Heart right ventricle (tissue), 16 donors: ENCODE data around the gene IDE. TPM values are rescaled to one million over a fixed set of nuclear protein-coding genes. Genes with fewer than 3 reads are reported as not detected.

Experiments used
- ATAC-seq, 8 donors: fragments of 200-7000 bp; cut with Tn5 transposase; one replicate each; pipeline ENCODE4 v1.9.1; 2020; ENCODE audit warnings: mild to moderate bottlenecking in 8 of 8, moderate library complexity in 8 of 8, moderate number of reproducible peaks in 1 of 8
- DNase-seq, 2 donors: peaks; one replicate each; pipeline ENCODE4 v3.0.0-alpha.2; 2020
- H3K27ac ChIP-seq, 10 donors: fragments of 200-600 bp; sonication (generic) in 2 of 10; one replicate each; pipeline versions ENCODE4 v1.5.0 to v1.8.0; 2020 to 2022; ENCODE audit warnings: mild to moderate bottlenecking in 3 of 10
- H3K27me3 ChIP-seq, 7 donors: fragments of 200-600 bp; one replicate each; pipeline ENCODE4 v1.8.0; 2021 to 2022; ENCODE audit warnings: mild to moderate bottlenecking in 2 of 7
- H3K36me3 ChIP-seq, 9 donors: fragments of 200-600 bp; sonication (generic) in 1 of 9; one replicate each; pipeline versions ENCODE4 v1.5.0 to v1.8.0; 2020 to 2022; ENCODE audit warnings: mild to moderate bottlenecking in 2 of 9
- H3K4me1 ChIP-seq, 9 donors: fragments of 200-600 bp; sonication (generic) in 1 of 9; one replicate each; pipeline versions ENCODE4 v1.5.0 to v1.8.0; 2020 to 2022; ENCODE audit warnings: mild to moderate bottlenecking in 4 of 9
- H3K4me3 ChIP-seq, 10 donors: fragments of 200-600 bp; sonication (generic) in 2 of 10; one replicate each; pipeline versions ENCODE4 v1.5.0 to v1.8.0; 2020 to 2022; ENCODE audit warnings: mild to moderate bottlenecking in 7 of 10, moderate library complexity in 2 of 10
- H3K9me3 ChIP-seq, 11 donors: fragments of 200-600 bp in 10 of 11; sonication (generic) in 2 of 11; one replicate each; pipeline versions ENCODE4 v1.5.0 to v1.8.0; 2013 to 2022; ENCODE audit warnings: mild to moderate bottlenecking in 2 of 11, control low read depth in 1 of 11, moderate library complexity in 1 of 11
- WGBS, 2 donors: extraction: QIAGEN DNeasy Blood & Tissue Kit; methylation state at CpG; one replicate each; pipeline ENCODE4 v1.1.7; 2013; ENCODE audit warnings: inconsistent platforms in 1 of 2; 5-methylcytosine and 5-hydroxymethylcytosine counted together
- intact Hi-C, 10 donors: fragments of 100-400 bp; cut with DNase I; formaldehyde crosslinking; loops; one replicate each; pipeline versions ENCODE4 v1.11.1 to v1.14.2; 2022
- polyA plus RNA-seq, 2 donors: library from polyadenylated mRNA; stranded (reverse); fragments of 200-250 nt; gene quantifications; one replicate each; pipeline ENCODE4 v1.2.3, GENCODE V29; 2013
- total RNA-seq, 10 donors: library from RNA; stranded (reverse); fragmentation: NEBNext Ultra II Directional in 3 of 10; extraction: Animal tissue kit (Norgen Biotek cat#: 25700) in 3 of 10; gene quantifications; one replicate each; pipeline versions ENCODE4 v1.2.1 to v1.2.4, GENCODE V29; 2021 to 2023
- TF ChIP-seq, protein P1 (sequence below), 9 donors: fragments of 200-600 bp; sonication (generic) in 2 of 9; IDR thresholded peaks; one replicate each; pipeline versions ENCODE4 v1.5.0 to v1.8.0; 2021 to 2022; ENCODE audit warnings: antibody characterized with exemption in 9 of 9, mild to moderate bottlenecking in 5 of 9, moderate library complexity in 1 of 9
- donor health status: Arrhythmogenic right ventricular cardiomyopathy.
- donor health status: ischemic (EF 13 %, LVEDD 7.1; RV severe dilation, severe dysfunction).
- donor health status: healthy with polysubstance abuse.
- donor health status: DM: no; HTN: yes; CAD: no.
- donor health status: DM: no; HTN: no; CAD: no.
- donor health status: ischemic (EF 25% LVEDD 6.9; RV normal size, moderate dysfunction).
- donor health status: ischemic (EF 25% LVEDD 5.7; RV mildly dilated, moderate dysfunction).
- donor health status: healthy.
- donor health status: DM: yes; HTN: yes; CAD: no.
- donor health status: Ischemic cardiomyopathy.
- donor health status: ischemic (EF 35%, LVEDD 5.7; RV mildly dilated, moderate dysfunction).
- donor health status: nonischemic (EF 11% LVEDD 7.7; RV severe dilation, severe dysfunction).
- donor health status: DM: yes; HTN: yes; CAD: no.
- donor health status: PGD.
- donor health status: ischemic (EF 29% LVEDD 5.4; RV normal size, mild dysfunction).
- donor health status: nonischemic (EF 23%, LVEDD 6.1; RV moderate dilation, normal function).

The IDE gene
- total and polyA plus RNA-seq, 12 donors: 11.0 to 58.5 (median 45.7) TPM

DNA sequence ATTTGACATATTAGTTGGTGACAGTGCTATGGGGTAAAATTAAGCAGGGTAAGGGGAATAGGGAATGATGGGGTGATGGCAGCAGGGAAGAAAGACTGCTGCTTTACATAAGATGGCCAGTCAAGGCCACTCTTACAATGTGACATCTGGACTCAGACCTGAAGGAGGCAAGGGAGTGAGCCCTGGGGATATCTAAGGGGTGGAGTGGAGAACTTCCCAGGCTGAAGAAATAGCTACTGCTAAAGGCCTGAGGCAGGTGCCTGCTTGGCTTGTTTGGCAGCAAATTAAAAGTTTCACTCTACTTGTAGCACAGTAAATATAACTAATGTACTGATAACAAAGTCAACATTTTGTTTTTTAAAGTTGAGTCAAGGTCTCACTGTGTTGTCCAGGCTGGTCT lies 93.5 kb downstream of the IDE start:
- DNase-seq: no peak

DNA sequence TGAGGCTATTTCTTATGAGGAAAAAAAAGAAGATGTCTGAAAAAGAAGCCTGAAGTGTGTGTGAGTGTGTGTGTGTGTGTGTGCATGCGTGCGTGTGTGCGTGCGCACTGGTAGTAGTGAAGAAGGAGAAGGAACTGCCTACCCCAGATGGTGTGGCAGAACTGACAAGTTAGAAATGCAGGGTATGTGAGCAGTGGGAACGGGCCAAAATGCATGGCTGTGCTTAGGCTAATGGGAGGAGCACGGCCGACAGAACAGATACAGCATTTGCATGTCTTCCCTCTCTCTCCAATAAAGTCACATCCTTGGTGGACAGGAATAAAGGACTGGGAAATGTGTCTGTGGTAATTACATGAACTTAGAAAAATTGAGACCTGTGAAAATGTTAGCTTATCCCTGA lies 94.3 kb downstream of the IDE start:
- TF ChIP-seq, protein P1, sequence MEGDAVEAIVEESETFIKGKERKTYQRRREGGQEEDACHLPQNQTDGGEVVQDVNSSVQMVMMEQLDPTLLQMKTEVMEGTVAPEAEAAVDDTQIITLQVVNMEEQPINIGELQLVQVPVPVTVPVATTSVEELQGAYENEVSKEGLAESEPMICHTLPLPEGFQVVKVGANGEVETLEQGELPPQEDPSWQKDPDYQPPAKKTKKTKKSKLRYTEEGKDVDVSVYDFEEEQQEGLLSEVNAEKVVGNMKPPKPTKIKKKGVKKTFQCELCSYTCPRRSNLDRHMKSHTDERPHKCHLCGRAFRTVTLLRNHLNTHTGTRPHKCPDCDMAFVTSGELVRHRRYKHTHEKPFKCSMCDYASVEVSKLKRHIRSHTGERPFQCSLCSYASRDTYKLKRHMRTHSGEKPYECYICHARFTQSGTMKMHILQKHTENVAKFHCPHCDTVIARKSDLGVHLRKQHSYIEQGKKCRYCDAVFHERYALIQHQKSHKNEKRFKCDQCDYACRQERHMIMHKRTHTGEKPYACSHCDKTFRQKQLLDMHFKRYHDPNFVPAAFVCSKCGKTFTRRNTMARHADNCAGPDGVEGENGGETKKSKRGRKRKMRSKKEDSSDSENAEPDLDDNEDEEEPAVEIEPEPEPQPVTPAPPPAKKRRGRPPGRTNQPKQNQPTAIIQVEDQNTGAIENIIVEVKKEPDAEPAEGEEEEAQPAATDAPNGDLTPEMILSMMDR (IDR thresholded peaks at IDR 0.05): no peak
- intact Hi-C loops: no loop called here
- Histone ChIP-seq H3K9me3 (no peaks in the 10 kb centered on the region), H3K4me1 (no peaks in the 10 kb centered on the region), H3K27me3 (no peaks in the 10 kb centered on the region), H3K36me3 (peaks cover 0 to 100% (median 31%) of the 10 kb centered on the region in 9 donors), H3K4me3 (no peak overlapping the region), H3K27ac (no peak overlapping the region)
- 66 to 79% methylated on average over 7 of the region's 7 CpGs for WGBS, 2 donors
- ATAC-seq: peak in 1 of 8 donors; percentile 52
- no peak for DNase-seq

More for the DNA sequence above, 93.5 kb downstream of the IDE start:
- Histone ChIP-seq H3K9me3 (no peaks in the 10 kb centered on the region), H3K27ac (no peak overlapping the region), H3K27me3 (no peaks in the 10 kb centered on the region), H3K36me3 (peaks cover 0 to 100% (median 35%) of the 10 kb centered on the region in 9 donors), H3K4me3 (no peak overlapping the region), H3K4me1 (no peaks in the 10 kb centered on the region)
- ATAC-seq: no peak
- TF ChIP-seq, protein P1 (IDR thresholded peaks at IDR 0.05): no peak
- intact Hi-C loops: no loop called here

DNA sequence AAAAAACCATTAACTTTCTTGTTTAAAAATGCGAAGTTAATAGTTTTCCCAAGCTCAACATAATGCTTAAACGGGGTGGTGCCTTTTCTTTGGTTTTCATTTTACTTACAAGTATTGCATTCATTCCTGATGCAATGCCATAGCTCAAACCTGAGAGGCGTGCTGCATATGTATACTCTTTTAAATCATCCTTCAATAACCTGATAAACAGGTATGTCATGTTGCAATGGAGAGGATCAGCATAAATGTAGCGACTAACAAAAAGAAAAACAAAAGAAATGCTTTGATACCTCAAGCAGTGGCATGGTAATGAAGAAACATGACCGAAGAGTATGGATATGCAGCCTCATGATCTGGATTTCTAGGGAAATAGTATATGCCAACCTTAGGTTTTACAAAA lies 95.4 kb downstream of the IDE start:
- TF ChIP-seq, protein P1 (IDR thresholded peaks at IDR 0.05): no peak
- DNase-seq: no peak
- H3K36me3 ChIP-seq: peaks cover 0 to 100% (median 35%) of the 10 kb centered on the region in 9 donors
- no peaks in the 10 kb centered on the region for H3K4me1 ChIP-seq
- intact Hi-C loops: no loop called here
- H3K4me3 ChIP-seq: no peak overlapping the region
- no peak overlapping the region for H3K27ac ChIP-seq
- H3K9me3 ChIP-seq: no peaks in the 10 kb centered on the region
- 98 to 99% methylated on average over 5 of the region's 5 CpGs for WGBS, 2 donors
- ATAC-seq: no peak
- H3K27me3 ChIP-seq: no peaks in the 10 kb centered on the region

DNA sequence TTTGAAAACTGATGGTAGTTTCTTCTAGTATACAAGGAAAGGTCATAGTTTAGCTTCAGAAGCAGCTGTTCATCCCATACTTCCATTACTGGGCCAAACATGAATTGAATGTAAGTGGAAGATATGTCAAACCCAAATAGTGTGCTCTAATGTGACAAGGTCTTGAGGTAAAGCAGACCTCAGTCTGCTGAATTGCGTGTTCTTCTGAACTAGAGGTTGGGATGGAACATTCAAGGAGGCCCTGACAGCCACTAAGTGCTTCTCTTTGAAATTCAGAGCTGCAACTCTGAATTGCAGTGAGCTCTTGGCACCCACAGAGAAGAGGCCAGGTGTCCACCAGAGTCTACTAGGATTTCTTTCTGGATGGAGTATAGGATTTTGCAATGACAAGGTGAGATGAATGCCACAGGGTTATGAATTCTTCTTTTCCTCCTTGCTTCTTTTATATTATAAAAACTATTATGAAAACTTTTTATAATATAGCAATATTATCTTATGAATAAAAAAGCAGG lies 98.5 kb downstream of the IDE start:
- Histone ChIP-seq H3K36me3 (peaks cover 0 to 100% (median 29%) of the 10 kb centered on the region in 9 donors), H3K27me3 (no peaks in the 10 kb centered on the region), H3K4me1 (no peaks in the 10 kb centered on the region), H3K9me3 (no peaks in the 10 kb centered on the region), H3K27ac (no peak overlapping the region), H3K4me3 (no peak overlapping the region)
- ATAC-seq (peak in 1 of 8 donors; percentile 34), DNase-seq (no peak)
- intact Hi-C loops: no loop called here
- TF ChIP-seq, protein P1 (IDR thresholded peaks at IDR 0.05): no peak
- 58 to 72% methylated on average over 1 of the region's 1 CpG for WGBS, 2 donors
